Endothelial cell of umbilical vein (primary cell): ENCODE measurements around the gene PAX2. TPM values are rescaled to one million over a fixed set of nuclear protein-coding genes. Genes with fewer than 3 reads are reported as not detected.
"Not testable (repeated sequence)": the region's sequence is repeated elsewhere in the genome, so short reads cannot be mapped to it uniquely, and the experiment has no call there.

Source experiments
- BruUV-seq: library from RNA; stranded (reverse); fragments of 400-500 nt; replicated peaks from 2 replicates; lab custom pipeline; 2021; lab: Mats Ljungman, UMichigan
- CTCF ChIA-PET: fragments of 300-600, 350-600 bp; sonication (Branson Sonifier 250); formaldehyde crosslinking; loops from one replicate; lab custom pipeline; 2021; ENCODE audit warnings: antibody characterized with exemption, inconsistent platforms; lab: Charles Lee
- POLR2A ChIA-PET: fragments of 300-600, 350-600 bp; sonication (Branson Sonifier 250); formaldehyde crosslinking; loops from one replicate; lab custom pipeline; 2021; ENCODE audit warnings: antibody characterized with exemption, inconsistent platforms; lab: Charles Lee
- DNase-seq: peaks from one replicate; pipeline ENCODE4 v3.0.0-alpha.2; 2011; ENCODE audit warnings: low read depth, low spot score
- FAIRE-seq: peaks from 2 replicates; lab custom pipeline; 2011; peaks lifted over from hg19 to GRCh38; lab: Jason Lieb, UNC
- H2AFZ ChIP-seq: 2 replicates; pipeline ENCODE4 v1.6.0; 2012; ENCODE audit warnings: low read depth, low read length, control low read depth, inconsistent platforms
- H3K27ac ChIP-seq: 2 replicates; pipeline ENCODE4 v1.5.1; 2011; ENCODE audit warnings: low read depth, mild to moderate bottlenecking, control low read depth, low read length, moderate library complexity; ENCODE audit not compliant: insufficient read depth
- H3K27me3 ChIP-seq, 2 experiments: 2 replicates each; pipeline versions ENCODE4 v1.6.0 to v1.6.1; 2011; ENCODE audit warnings: low read length in 2 of 2, mixed read lengths in 1 of 2; ENCODE audit not compliant: control insufficient read depth in 2 of 2, insufficient read depth in 2 of 2
- H3K36me3 ChIP-seq, 2 experiments: 2 replicates in 1 of 2; 3 replicates in 1 of 2; pipeline ENCODE4 v1.5.1; 2011; ENCODE audit warnings: low read length in 2 of 2, mild to moderate bottlenecking in 1 of 2, moderate library complexity in 1 of 2; ENCODE audit not compliant: control insufficient read depth in 2 of 2, insufficient read depth in 2 of 2; ENCODE audit errors: extremely low read depth in 1 of 2
- H3K4me1 ChIP-seq: 3 replicates; pipeline ENCODE4 v1.5.1; 2011; ENCODE audit warnings: mild to moderate bottlenecking, low read length; ENCODE audit not compliant: control insufficient read depth, insufficient read depth; ENCODE audit errors: extremely low read depth
- H3K4me2 ChIP-seq: 2 replicates; pipeline ENCODE4 v1.6.1; 2011; ENCODE audit warnings: low read length, control low read depth, mixed read lengths; ENCODE audit not compliant: insufficient read depth
- H3K4me3 ChIP-seq, 3 experiments: fragments of 200-600 bp in 1 of 3; sonication (generic), shearing (Covaris generic) in 1 of 3; replicated peaks in 1 of 3; 2 replicates each; pipeline ENCODE4 v1.5.1; 2011 to 2016; ENCODE audit warnings: control low read depth in 3 of 3, low read length in 3 of 3, mild to moderate bottlenecking in 2 of 3, inconsistent platforms in 1 of 3, low read depth in 1 of 3, moderate library complexity in 1 of 3; ENCODE audit not compliant: insufficient read depth in 1 of 3
- H3K79me2 ChIP-seq: 2 replicates; pipeline ENCODE4 v1.6.0; 2012; ENCODE audit warnings: low read length, inconsistent platforms; ENCODE audit not compliant: control insufficient read depth, insufficient read depth
- H3K9ac ChIP-seq: replicated peaks from 2 replicates; pipeline ENCODE3; 2011; ENCODE audit warnings: low read length, control low read depth; ENCODE audit not compliant: insufficient read depth; ENCODE audit errors: extremely low read depth
- H3K9me1 ChIP-seq: replicated peaks from 3 replicates; pipeline ENCODE4 v1.6.0; 2011; ENCODE audit warnings: mild to moderate bottlenecking, low read length; ENCODE audit not compliant: control insufficient read depth, insufficient read depth; ENCODE audit errors: extremely low read depth
- H3K9me3 ChIP-seq: replicated peaks from 2 replicates; pipeline ENCODE4 v1.5.1; 2012; ENCODE audit warnings: low read length, inconsistent platforms; ENCODE audit not compliant: control insufficient read depth, insufficient read depth
- H4K20me1 ChIP-seq: replicated peaks from 2 replicates; pipeline ENCODE3; 2011; ENCODE audit warnings: mild to moderate bottlenecking, low read length; ENCODE audit not compliant: control insufficient read depth, insufficient read depth; ENCODE audit errors: extremely low read depth
- CTCF ChIP-seq, 2 donors: IDR thresholded peaks; 1 replicate in 1 of 2; 2 replicates in 1 of 2; pipeline ENCODE4 v1.5.1; 2011; ENCODE audit warnings: low read length in 2 of 2, mild to moderate bottlenecking in 2 of 2, moderate library complexity in 2 of 2, control low read depth in 1 of 2, inconsistent platforms in 1 of 2, low read depth in 1 of 2; ENCODE audit not compliant: insufficient read depth in 1 of 2; ENCODE audit errors: extremely low read depth in 1 of 2
- EZH2 ChIP-seq: IDR thresholded peaks from 2 replicates; pipeline ENCODE4 v1.6.1; 2012; ENCODE audit warnings: borderline replicate concordance, low read depth, mild to moderate bottlenecking, moderate library complexity, low read length, inconsistent platforms; ENCODE audit not compliant: severe bottlenecking
- FOS ChIP-seq: IDR thresholded peaks from 2 replicates; pipeline ENCODE4 v1.6.1; 2011; ENCODE audit warnings: mild to moderate bottlenecking, low read length, moderate library complexity, borderline replicate concordance; ENCODE audit not compliant: insufficient read depth
- GATA2 ChIP-seq: IDR thresholded peaks from 2 replicates; pipeline ENCODE4 v1.7.0; 2011; ENCODE audit warnings: low read depth, mild to moderate bottlenecking, moderate library complexity, mixed read lengths, low read length; ENCODE audit not compliant: insufficient read length, insufficient read depth
- JUN ChIP-seq: IDR thresholded peaks from 2 replicates; pipeline ENCODE4 v1.6.1; 2011; ENCODE audit warnings: borderline replicate concordance, low read depth; ENCODE audit not compliant: insufficient read length, insufficient read depth
- MAX ChIP-seq: IDR thresholded peaks from 2 replicates; pipeline ENCODE4 v1.6.1; 2011; ENCODE audit not compliant: insufficient read depth, insufficient read length
- MYC ChIP-seq: IDR thresholded peaks from one replicate; pipeline ENCODE4 v1.6.1; 2011; ENCODE audit warnings: mild to moderate bottlenecking, low read depth, low read length
- POLR2A ChIP-seq: IDR thresholded peaks from 2 replicates; pipeline ENCODE4 v1.6.1; 2012; ENCODE audit warnings: low read depth, mild to moderate bottlenecking, control low read depth, low read length
- POLR2AphosphoS5 ChIP-seq: IDR thresholded peaks from 2 replicates; pipeline ENCODE4 v1.6.1; 2012; ENCODE audit warnings: low read depth, mild to moderate bottlenecking, control low read depth, low read length, moderate library complexity; ENCODE audit not compliant: insufficient read depth
- dilution Hi-C: fragments of 300-500 bp; cut with MboI; formaldehyde crosslinking; loops from one replicate; pipeline ENCODE4 v1.15.0; 2019; ENCODE audit warnings: low sequenced_read_pairs; ENCODE audit not compliant: extremely low pct_ligation_motif_present
- intact Hi-C: fragments of 100-400 bp; cut with micrococcal nuclease; formaldehyde crosslinking; loops from one replicate; pipeline ENCODE4 v1.10.0; 2022
- polyA plus RNA-seq, 4 experiments: library from polyadenylated mRNA; depleted of rRNA in 3 of 4; stranded (reverse) in 3 of 4; unstranded in 1 of 4; fragments of >200 nt; gene quantifications; 2 replicates each; pipeline versions ENCODE4 v1.2.1 to v1.2.3, GENCODE V29; 2011 to 2012; ENCODE audit warnings: missing spikeins in 1 of 4
- total RNA-seq: library from RNA; stranded (reverse); gene quantifications from 2 replicates; pipeline ENCODE4 v1.2.3, GENCODE V29; 2021

Gene PAX2
- total and polyA plus RNA-seq, 2 donors (not counting 3 experiments of a cell fraction or from before 2014, with no cell fraction given), result not detected

- Histone ChIP-seq H3K9me1 (no peaks in the 10 kb centered on the region), H3K9ac (no peak overlapping the region), H3K79me2 (no peaks in the 10 kb centered on the region), H2AFZ (no peak overlapping the region), H3K27me3 (peaks cover 6 to 18% of the 10 kb centered on the region in 2 experiments), H3K27ac (no peak overlapping the region), H3K36me3 (no peaks in the 10 kb centered on the region), H4K20me1 (no peaks in the 10 kb centered on the region), H3K4me1 (no peaks in the 10 kb centered on the region), H3K9me3 (no peaks in the 10 kb centered on the region), H3K4me2 (no peak overlapping the region), H3K4me3 (no peak overlapping the region)
- CTCF ChIA-PET, result interaction anchor here (0.6 kb wide), 1 partner anchor 29 kb away, joined by 3 read pairs; no protein-coding TSS in a partner anchor
- no TSS peak for BruUV-seq
- dilution Hi-C loops, result no loop called here
- TF ChIP-seq CTCF (IDR thresholded peaks at IDR 0.05; ENCODE audit: extremely low read depth in 1 of 2, insufficient read depth in 1 of 2, low read depth in 1 of 2, low read length in 2 of 2) (no peak), GATA2 (no peak), MYC (no peak), MAX (no peak), FOS (no peak), JUN (no peak), POLR2A (no peak), EZH2 (no peak), POLR2AphosphoS5 (no peak)
- POLR2A ChIA-PET, result no interaction called here
- DNase-seq, result no peak
- intact Hi-C loops, result no loop called here
- no peak for FAIRE-seq
These were observed 47.8 kb upstream of the PAX2 start for GRCh38 chr10:100697631-100698030.

- DNase-seq, H3K9me1 ChIP-seq, H3K4me1 ChIP-seq, H2AFZ ChIP-seq, H3K79me2 ChIP-seq, CTCF ChIA-PET, FAIRE-seq, H3K9ac ChIP-seq, POLR2A ChIA-PET, H4K20me1 ChIP-seq, intact Hi-C loops, H3K9me3 ChIP-seq, H3K36me3 ChIP-seq, H3K4me3 ChIP-seq, dilution Hi-C loops, H3K4me2 ChIP-seq, H3K27ac ChIP-seq, BruUV-seq: not testable (repeated sequence)
- peaks cover 3 to 13% of the 10 kb centered on the region in 2 experiments for H3K27me3 ChIP-seq
These were observed 43.7 kb upstream of the PAX2 start for GRCh38 chr10:100701704-100702103.
